Right ventricle myocardium inferior (tissue), 1 donor: ENCODE results near the gene NOTCH2. TPM values are rescaled to one million over a fixed set of nuclear protein-coding genes. Genes with fewer than 3 reads are reported as not detected.

Source experiments
- ATAC-seq: fragments of 200-7000 bp; cut with Tn5 transposase; one replicate; pipeline ENCODE4 v1.9.1; 2020; ENCODE audit warnings: mild to moderate bottlenecking, moderate library complexity
- DNase-seq: peaks from one replicate; pipeline ENCODE4 v3.0.0; 2021; ENCODE audit errors: missing footprints
- intact Hi-C: fragments of 100-400 bp; cut with DNase I; formaldehyde crosslinking; loops from one replicate; pipeline ENCODE4 v1.11.0; 2022
- total RNA-seq: library from RNA; stranded (reverse); fragmentation: NEBNext Ultra II Directional; extraction: Animal tissue kit (Norgen Biotek cat#: 25700); gene quantifications from one replicate; pipeline ENCODE4 v1.2.1, GENCODE V29; 2021
- donor health status: DM: no; HTN: yes; CAD: no; lungs with severe emphysema.

NOTCH2 gene
- total RNA-seq, 1 donor from 2014 or later: 21.4 TPM

- intact Hi-C loops: no loop called here
- DNase-seq (no peak), ATAC-seq (no peak)
These were observed 142.9 kb downstream of the NOTCH2 start for GRCh38 chr1:119926553-119926952.

- intact Hi-C loops: no loop called here
- DNase-seq (no peak), ATAC-seq (no peak)
These were observed 144.2 kb downstream of the NOTCH2 start for GRCh38 chr1:119924948-119925898.

- no peak for ATAC-seq
- intact Hi-C loops: no loop called here
- no peak for DNase-seq
These were observed 149.1 kb downstream of the NOTCH2 start for GRCh38 chr1:119920104-119920968.

GRCh38 chr1:119919241-119919640, 150.2 kb downstream of the NOTCH2 start:
- ATAC-seq: no peak
- no peak for DNase-seq
- intact Hi-C loops: no loop called here

GRCh38 chr1:119918301-119918700, 151.2 kb downstream of the NOTCH2 start:
- ATAC-seq: no peak
- intact Hi-C loops: no loop called here
- no peak for DNase-seq

GRCh38 chr1:119917304-119918055, 152.0 kb downstream of the NOTCH2 start:
- ATAC-seq (no peak), DNase-seq (no peak)
- intact Hi-C loops: no loop called here

GRCh38 chr1:119915517-119915916, 153.9 kb downstream of the NOTCH2 start:
- DNase-seq (no peak), ATAC-seq (no peak)
- intact Hi-C loops: no loop called here

GRCh38 chr1:119914071-119914470, 155.4 kb downstream of the NOTCH2 start:
- intact Hi-C loops: no loop called here
- ATAC-seq: no peak
- no peak for DNase-seq

- DNase-seq: no peak
- intact Hi-C loops: no loop called here
- ATAC-seq: no peak
These were observed 156.5 kb downstream of the NOTCH2 start for GRCh38 chr1:119912963-119913362.

- DNase-seq (no peak), ATAC-seq (no peak)
- intact Hi-C loops: no loop called here
These were observed 157.7 kb downstream of the NOTCH2 start for GRCh38 chr1:119911775-119912174.

- intact Hi-C loops: no loop called here
- no peak for DNase-seq
- ATAC-seq: no peak
These were observed 158.8 kb downstream of the NOTCH2 start for GRCh38 chr1:119910618-119911017.

- DNase-seq (no peak), ATAC-seq (no peak)
- intact Hi-C loops: no loop called here
These were observed 159.4 kb downstream of the NOTCH2 start for GRCh38 chr1:119909890-119910596.

GRCh38 chr1:119908661-119909060, 160.8 kb downstream of the NOTCH2 start:
- DNase-seq (no peak), ATAC-seq (no peak)
- intact Hi-C loops: no loop called here

GRCh38 chr1:119906927-119907652, 162.4 kb downstream of the NOTCH2 start:
- ATAC-seq (no peak), DNase-seq (no peak)
- intact Hi-C loops: no loop called here

- no peak for ATAC-seq
- intact Hi-C loops: no loop called here
- no peak for DNase-seq
These were observed 166.0 kb downstream of the NOTCH2 start for GRCh38 chr1:119903443-119903835.

- ATAC-seq (no peak), DNase-seq (no peak)
- intact Hi-C loops: no loop called here
These were observed 166.6 kb downstream of the NOTCH2 start for GRCh38 chr1:119902775-119903442.

- ATAC-seq: no peak
- intact Hi-C loops: no loop called here
- DNase-seq: no peak
These were observed 170.3 kb downstream of the NOTCH2 start for GRCh38 chr1:119898981-119899720.
